Measurements from ENCODE around the gene IL27RA. TPM values are rescaled to one million over a fixed set of nuclear protein-coding genes. Genes with fewer than 3 reads are reported as not detected.

IL27RA gene
- total RNA-seq, 1 donor from 2014 or later, result 1.5 TPM

DNA sequence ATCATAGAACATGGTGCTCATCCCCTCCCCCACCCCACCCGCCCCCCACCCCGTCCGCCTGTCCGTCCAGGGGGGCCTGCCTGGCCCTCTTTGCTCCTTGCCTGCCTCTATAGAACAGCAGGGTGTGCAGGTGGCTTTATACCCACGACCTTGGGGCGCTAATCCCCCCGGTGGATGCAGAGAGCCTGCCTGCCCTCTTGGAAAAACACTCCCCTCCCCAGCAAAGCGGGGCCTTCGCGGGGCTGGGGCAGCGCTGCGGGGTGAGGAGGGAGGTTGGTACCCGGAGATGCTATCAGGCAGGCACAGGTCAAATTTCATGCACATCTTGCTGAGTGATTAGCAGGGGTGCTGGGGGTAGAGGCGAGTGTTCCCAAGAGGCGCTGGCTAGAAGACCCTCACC, 47.4 kb upstream of the IL27RA start:
- no peak for TF ChIP-seq POLR2AphosphoS5 (IDR thresholded peaks at IDR 0.05; ENCODE audit: insufficient read depth in 1 of 2, low read depth in 1 of 2)
- TF ChIP-seq POLR2A (IDR thresholded peaks at IDR 0.05), result no peak
- TF ChIP-seq, protein P1, sequence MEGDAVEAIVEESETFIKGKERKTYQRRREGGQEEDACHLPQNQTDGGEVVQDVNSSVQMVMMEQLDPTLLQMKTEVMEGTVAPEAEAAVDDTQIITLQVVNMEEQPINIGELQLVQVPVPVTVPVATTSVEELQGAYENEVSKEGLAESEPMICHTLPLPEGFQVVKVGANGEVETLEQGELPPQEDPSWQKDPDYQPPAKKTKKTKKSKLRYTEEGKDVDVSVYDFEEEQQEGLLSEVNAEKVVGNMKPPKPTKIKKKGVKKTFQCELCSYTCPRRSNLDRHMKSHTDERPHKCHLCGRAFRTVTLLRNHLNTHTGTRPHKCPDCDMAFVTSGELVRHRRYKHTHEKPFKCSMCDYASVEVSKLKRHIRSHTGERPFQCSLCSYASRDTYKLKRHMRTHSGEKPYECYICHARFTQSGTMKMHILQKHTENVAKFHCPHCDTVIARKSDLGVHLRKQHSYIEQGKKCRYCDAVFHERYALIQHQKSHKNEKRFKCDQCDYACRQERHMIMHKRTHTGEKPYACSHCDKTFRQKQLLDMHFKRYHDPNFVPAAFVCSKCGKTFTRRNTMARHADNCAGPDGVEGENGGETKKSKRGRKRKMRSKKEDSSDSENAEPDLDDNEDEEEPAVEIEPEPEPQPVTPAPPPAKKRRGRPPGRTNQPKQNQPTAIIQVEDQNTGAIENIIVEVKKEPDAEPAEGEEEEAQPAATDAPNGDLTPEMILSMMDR (IDR thresholded peaks at IDR 0.05), result no peak
- Histone ChIP-seq H3K4me1 (peaks cover 15% of the 10 kb centered on the region), H3K27ac (no peak overlapping the region), H3K27me3 (no peaks in the 10 kb centered on the region), H3K36me3 (peaks cover 0 to 7% of the 10 kb centered on the region in 2 donors), H3K9me3 (no peaks in the 10 kb centered on the region), H3K4me3 (no peak overlapping the region)
- no peak for DNase-seq (ENCODE audit: extremely low spot score in 2 of 2)
- intact Hi-C loops (cut with DNase I), result no loop called here

DNA sequence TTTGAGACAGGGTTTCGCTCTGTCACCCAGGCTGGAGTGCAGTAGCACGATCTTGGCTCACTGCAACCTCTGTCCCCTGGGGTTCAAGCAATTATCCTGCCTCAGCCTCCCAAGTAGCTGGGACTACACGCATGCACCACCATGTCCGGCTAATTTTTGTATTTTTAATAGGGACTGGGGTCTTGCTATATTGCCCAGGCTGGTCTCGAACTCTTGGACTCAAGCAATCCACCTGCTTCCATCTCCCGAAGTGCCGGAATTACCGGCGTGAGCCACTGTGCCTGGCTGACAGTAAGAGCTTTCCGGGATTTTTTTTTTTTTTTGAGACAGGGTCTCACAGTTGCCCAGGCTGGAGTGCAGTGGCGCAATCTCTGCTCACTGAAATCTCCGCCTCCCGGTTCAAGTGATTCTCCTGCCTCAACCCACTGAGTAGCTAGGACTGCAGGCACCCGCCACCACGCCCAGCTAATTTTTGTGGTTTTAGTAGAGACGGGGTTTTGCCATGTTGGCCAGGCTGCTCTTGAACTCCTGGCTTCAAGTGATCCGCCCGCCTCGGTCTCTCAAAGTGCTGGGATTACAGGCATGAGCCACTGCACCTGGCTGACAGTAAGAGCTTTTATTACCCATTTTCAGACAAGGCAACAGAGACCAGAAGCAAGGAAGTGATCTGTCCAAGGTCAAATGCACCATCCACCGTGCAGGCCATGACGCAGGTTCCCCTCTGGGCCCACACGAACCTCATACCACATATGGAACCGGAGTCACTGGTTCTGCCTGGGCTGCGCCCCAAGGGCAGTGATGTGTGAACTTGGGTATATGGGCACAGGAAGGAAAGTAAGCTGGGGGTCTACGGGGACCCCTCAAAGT, 46.5 kb upstream of the IL27RA start:
- H3K4me3 ChIP-seq, result no peak overlapping the region
- H3K4me1 ChIP-seq, result peaks cover 8% of the 10 kb centered on the region
- DNase-seq (ENCODE audit: extremely low spot score in 2 of 2), result no peak
- H3K9me3 ChIP-seq, result no peaks in the 10 kb centered on the region
- no peak overlapping the region for H3K27ac ChIP-seq
- intact Hi-C loops (cut with DNase I), result no loop called here
- H3K27me3 ChIP-seq, result no peaks in the 10 kb centered on the region
- TF ChIP-seq, protein P1 (IDR thresholded peaks at IDR 0.05), result no peak
- no peak for TF ChIP-seq POLR2A (IDR thresholded peaks at IDR 0.05)
- TF ChIP-seq POLR2AphosphoS5 (IDR thresholded peaks at IDR 0.05; ENCODE audit: insufficient read depth in 1 of 2, low read depth in 1 of 2), result no peak
- H3K36me3 ChIP-seq, result peaks cover 0 to 7% of the 10 kb centered on the region in 2 donors

DNA sequence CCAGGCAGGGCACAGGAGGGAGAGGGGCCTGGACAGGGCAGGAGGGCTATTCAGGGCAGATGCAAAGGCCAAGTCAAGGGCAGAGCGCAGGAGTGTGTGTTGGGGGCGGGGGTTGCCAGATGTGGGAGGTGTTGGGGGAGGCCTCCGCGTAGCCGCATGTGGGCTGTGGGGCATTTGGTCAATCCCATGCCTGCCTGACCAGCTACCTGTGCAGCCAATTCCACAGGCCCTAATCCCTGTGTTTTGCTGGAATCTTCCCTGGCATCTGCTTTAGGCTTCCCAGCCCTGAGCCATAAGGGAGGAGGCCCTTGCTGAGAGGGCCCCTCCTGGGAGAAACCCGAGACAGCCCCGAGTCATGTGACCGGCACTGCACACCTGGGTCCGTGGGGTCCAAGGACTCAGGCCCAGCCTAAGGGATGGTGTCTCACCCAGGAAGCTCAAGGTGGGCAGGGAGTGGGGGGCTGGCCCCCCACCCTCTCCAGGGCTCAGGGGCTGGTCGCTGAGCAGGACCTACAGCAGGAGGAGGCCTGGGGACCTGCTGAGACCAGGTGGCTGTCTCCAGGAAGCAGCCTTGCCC, 45.7 kb upstream of the IL27RA start:
- peak overlapping the region in 1 of 2 donors; percentile 25 for H3K4me3 ChIP-seq
- intact Hi-C loops (cut with DNase I), result no loop called here
- H3K9me3 ChIP-seq, result no peaks in the 10 kb centered on the region
- H3K4me1 ChIP-seq, result peaks cover 8% of the 10 kb centered on the region
- H3K27ac ChIP-seq, result peak overlapping the region; percentile 60
- no peak for DNase-seq (ENCODE audit: extremely low spot score in 2 of 2)
- no peak for TF ChIP-seq POLR2AphosphoS5 (IDR thresholded peaks at IDR 0.05; ENCODE audit: insufficient read depth in 1 of 2, low read depth in 1 of 2)
- no peak for TF ChIP-seq POLR2A (IDR thresholded peaks at IDR 0.05)
- TF ChIP-seq, protein P1 (IDR thresholded peaks at IDR 0.05), result no peak
- H3K27me3 ChIP-seq, result no peaks in the 10 kb centered on the region
- peaks cover 0 to 10% of the 10 kb centered on the region in 2 donors for H3K36me3 ChIP-seq

DNA sequence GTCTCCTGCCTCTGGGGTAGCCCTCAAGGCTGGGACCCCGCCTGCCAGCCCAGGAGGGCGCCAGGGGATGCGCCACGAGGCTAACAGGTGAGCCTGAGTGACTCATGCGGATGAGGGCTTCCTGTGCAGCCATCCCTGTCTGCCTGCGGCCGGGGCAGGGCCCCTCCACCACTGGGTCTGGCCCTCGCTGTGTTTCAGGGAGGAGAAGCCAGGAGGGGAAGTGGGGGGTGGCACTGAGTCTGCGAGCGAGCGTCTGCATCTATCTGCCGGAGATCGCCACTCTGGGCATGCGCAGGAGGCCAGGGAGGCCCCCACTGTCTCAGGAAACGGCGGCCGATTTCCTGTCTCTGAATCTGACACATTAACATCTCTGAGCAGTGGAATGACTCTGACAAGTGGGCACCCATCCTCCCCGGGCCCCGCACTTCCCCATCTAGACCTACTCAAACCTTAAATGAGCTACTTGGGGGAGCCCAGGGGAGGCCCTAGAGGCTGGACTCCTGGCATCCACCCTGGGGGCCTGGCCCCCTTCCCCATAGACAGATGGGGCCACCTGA, 45.1 kb upstream of the IL27RA start:
- TF ChIP-seq POLR2AphosphoS5 (IDR thresholded peaks at IDR 0.05; ENCODE audit: insufficient read depth in 1 of 2, low read depth in 1 of 2) (peak in 1 of 2 donors; percentile 72), POLR2A (IDR thresholded peaks at IDR 0.05) (no peak)
- TF ChIP-seq, protein P1 (IDR thresholded peaks at IDR 0.05), result no peak

More for the DNA sequence above, 45.1 kb upstream of the IL27RA start:
- Histone ChIP-seq H3K4me1 (peaks cover 8% of the 10 kb centered on the region), H3K9me3 (no peaks in the 10 kb centered on the region), H3K27me3 (no peaks in the 10 kb centered on the region), H3K27ac (peak overlapping the region; percentile 60), H3K4me3 (peak overlapping the region in 1 of 2 donors; percentile 25), H3K36me3 (peaks cover 0 to 15% of the 10 kb centered on the region in 2 donors)
- intact Hi-C loops (cut with DNase I), result no loop called here
- DNase-seq (ENCODE audit: extremely low spot score in 2 of 2), result no peak

All from vagina (tissue), 2 donors.